ENCODE results near the gene FAM9A.

Gene FAM9A

DNA sequence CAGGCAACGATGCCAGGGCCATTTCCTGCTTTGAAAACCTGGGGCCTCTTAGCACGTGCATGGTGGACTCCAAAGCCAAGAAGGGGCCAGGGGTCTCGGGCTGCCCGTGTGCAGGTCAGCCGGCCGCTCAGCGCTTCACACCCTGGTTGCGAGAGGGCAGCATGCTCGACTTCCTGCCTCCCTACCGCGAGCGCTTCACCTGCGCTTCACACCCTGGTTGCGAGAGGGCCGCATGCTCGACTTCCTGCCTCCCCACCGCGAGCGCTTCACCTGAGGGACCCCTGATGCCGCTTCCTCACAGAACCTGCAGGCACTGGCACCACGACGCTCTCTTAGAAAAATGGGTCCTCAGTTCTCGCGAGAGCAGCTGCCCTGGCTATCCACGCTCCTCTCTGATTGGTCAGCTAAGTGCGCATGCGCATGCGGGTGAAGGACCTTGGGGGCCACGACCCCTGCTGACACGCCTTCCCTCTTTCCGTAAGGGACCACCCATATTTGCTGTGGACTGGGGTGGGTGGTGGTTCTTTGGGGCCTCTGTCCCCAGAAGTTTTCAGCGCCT lies at the start of gene FAM9A:
Gene FAM9A, minus strand, starts transcription at position 343 of the 559 bp plus-strand sequence. CDS start 1,212 bp downstream, outside the sequence.
- H3K4me3 ChIP-seq (ENCODE audit: control insufficient read depth, low read depth, low read length): no peak within 1 kb of the TSS
- no peak for DNase-seq (ENCODE audit: low read depth)
- TF ChIP-seq, protein P1, sequence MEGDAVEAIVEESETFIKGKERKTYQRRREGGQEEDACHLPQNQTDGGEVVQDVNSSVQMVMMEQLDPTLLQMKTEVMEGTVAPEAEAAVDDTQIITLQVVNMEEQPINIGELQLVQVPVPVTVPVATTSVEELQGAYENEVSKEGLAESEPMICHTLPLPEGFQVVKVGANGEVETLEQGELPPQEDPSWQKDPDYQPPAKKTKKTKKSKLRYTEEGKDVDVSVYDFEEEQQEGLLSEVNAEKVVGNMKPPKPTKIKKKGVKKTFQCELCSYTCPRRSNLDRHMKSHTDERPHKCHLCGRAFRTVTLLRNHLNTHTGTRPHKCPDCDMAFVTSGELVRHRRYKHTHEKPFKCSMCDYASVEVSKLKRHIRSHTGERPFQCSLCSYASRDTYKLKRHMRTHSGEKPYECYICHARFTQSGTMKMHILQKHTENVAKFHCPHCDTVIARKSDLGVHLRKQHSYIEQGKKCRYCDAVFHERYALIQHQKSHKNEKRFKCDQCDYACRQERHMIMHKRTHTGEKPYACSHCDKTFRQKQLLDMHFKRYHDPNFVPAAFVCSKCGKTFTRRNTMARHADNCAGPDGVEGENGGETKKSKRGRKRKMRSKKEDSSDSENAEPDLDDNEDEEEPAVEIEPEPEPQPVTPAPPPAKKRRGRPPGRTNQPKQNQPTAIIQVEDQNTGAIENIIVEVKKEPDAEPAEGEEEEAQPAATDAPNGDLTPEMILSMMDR (IDR thresholded peaks at IDR 0.05; ENCODE audit: control insufficient read depth, insufficient read depth, low read depth, low read length, missing control alignments): no peak

DNA sequence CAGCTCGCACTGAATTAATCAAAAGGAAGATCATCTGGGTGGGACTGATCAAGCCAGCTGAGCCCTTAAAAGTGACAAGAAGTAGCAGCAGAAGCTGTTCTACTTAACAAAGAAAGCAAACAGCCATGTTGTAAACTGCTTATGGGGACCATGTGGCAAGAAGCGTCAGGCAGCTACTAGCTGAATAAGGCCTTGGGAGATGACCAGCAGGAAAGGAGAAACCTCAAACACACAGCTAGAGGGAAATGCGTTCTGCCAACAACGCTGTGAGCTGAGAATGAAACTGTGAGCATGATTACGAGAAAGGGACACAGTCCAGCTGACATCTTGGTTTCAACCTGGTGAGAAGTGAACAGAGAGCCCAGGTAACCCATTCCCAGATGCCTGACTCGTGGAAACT lies 49.3 kb upstream of the FAM9A start:
- no peak overlapping the region for H3K4me3 ChIP-seq (ENCODE audit: control insufficient read depth, low read depth, low read length)
- DNase-seq (ENCODE audit: low read depth): no peak
- TF ChIP-seq, protein P1 (IDR thresholded peaks at IDR 0.05; ENCODE audit: control insufficient read depth, insufficient read depth, low read depth, low read length, missing control alignments): no peak

DNA sequence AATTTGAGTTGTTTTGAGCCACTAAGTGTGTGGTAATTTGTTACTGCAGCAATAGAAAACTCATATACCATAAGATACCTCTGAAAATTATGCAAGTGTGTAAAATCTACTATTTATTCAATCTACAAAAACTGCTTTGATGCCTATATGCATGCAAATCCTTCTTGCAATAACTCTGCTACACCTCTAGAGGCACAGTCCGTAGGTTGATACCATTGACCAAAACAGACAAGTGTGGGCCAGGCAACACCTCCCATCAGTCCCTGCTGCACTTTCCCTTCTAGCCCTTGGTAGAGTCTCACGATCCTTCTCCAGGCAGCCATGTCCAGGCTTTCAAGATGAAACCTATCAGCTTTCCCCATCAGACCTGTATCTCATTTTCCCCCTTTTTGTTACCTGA lies 48.8 kb upstream of the FAM9A start:
- no peak overlapping the region for H3K4me3 ChIP-seq (ENCODE audit: control insufficient read depth, low read depth, low read length)
- no peak for DNase-seq (ENCODE audit: low read depth)
- TF ChIP-seq, protein P1 (IDR thresholded peaks at IDR 0.05; ENCODE audit: control insufficient read depth, insufficient read depth, low read depth, low read length, missing control alignments): peak; percentile 5

DNA sequence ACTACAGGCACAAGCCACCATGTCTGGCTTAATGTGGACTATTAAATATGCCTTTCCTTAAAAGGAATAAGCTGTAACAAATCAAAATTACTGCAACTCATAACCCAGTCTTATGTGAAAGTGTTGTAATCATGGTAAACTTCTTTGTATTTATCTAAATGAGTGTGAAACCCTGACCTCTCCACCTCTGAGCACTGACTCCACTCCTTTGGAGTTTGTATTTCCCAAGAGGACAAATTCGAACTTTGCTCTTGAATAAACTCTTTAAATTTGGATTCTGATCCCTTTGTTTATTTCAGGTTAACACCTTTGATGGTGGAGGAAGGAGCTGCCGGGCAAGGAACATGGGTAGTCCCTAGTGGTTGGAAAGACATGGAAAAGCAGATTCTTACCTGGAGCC lies 48.3 kb upstream of the FAM9A start:
- TF ChIP-seq, protein P1 (IDR thresholded peaks at IDR 0.05; ENCODE audit: control insufficient read depth, insufficient read depth, low read depth, low read length, missing control alignments): no peak
- no peak for DNase-seq (ENCODE audit: low read depth)
- H3K4me3 ChIP-seq (ENCODE audit: control insufficient read depth, low read depth, low read length): no peak overlapping the region

DNA sequence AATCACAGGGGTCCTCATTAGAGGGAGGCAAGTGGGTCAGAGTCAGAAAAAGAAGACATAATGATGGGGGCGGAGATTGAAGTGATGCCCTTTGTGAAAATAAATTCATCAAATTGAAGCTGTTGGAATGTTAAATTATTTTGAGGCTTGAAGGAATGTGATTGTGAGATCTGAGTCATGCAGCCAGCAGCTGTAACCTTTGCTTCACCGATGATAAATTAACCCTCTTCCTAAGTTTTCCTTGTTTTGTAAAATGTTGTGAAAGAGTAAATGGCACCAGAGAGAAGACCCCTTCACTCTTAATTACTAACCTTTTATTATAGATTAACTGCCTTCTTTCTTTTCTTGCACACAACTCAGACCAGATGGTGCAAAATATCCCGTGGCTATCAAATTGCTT lies 47.7 kb upstream of the FAM9A start:
- no peak overlapping the region for H3K4me3 ChIP-seq (ENCODE audit: control insufficient read depth, low read depth, low read length)
- DNase-seq (ENCODE audit: low read depth): no peak
- TF ChIP-seq, protein P1 (IDR thresholded peaks at IDR 0.05; ENCODE audit: control insufficient read depth, insufficient read depth, low read depth, low read length, missing control alignments): no peak

DNA sequence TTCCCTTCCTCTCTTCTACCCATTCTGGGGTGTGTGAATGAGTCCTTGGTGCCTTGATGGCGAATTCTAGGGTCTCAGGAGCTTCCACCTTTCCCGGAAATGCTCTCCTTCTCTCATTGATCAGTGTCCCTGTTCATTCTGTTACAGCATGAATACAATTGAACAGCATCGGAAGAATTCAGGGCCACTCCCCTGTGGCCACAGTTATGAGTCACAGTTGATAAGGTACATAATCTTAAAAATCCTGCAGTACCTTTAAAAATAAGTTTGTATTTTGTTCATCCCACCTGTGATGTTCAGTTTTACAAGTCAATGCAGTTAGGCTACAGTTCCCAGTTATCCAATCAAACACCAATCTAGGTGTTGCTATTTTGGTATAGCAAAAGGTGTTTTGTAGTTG lies 47.3 kb upstream of the FAM9A start:
- no peak overlapping the region for H3K4me3 ChIP-seq (ENCODE audit: control insufficient read depth, low read depth, low read length)
- no peak for DNase-seq (ENCODE audit: low read depth)
- TF ChIP-seq, protein P1 (IDR thresholded peaks at IDR 0.05; ENCODE audit: control insufficient read depth, insufficient read depth, low read depth, low read length, missing control alignments): no peak

DNA sequence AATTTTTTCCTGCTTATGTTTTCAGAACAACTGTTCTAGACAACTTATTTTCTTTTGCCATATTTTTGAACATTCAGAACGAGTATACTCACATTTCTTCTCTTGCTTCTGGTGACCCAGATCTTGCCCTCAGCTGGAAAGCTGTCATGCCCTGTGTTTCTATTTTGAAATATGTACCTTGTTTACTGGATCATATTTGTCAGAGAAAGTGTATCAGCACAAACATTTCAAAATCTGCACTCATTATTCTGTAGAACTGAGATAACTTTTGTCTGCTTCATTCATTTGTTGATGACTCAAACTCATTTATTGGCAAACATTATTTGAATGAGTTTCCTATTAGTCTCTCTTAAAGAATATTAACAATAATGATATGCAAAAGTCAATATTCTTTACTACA lies 46.2 kb upstream of the FAM9A start:
- no peak overlapping the region for H3K4me3 ChIP-seq (ENCODE audit: control insufficient read depth, low read depth, low read length)
- no peak for DNase-seq (ENCODE audit: low read depth)
- TF ChIP-seq, protein P1 (IDR thresholded peaks at IDR 0.05; ENCODE audit: control insufficient read depth, insufficient read depth, low read depth, low read length, missing control alignments): no peak
